Transverse colon (tissue), 4 donors: ENCODE results near the gene DPF3. TPM values are rescaled to one million over a fixed set of nuclear protein-coding genes. Genes with fewer than 3 reads are reported as not detected.

Source experiments
- DNase-seq: peaks from one replicate; pipeline ENCODE4 v3.0.0-alpha.2; 2019
- H3K27ac ChIP-seq, 4 donors: fragments of 200-600 bp; sonication (generic); 2 replicates each; pipeline ENCODE4 v1.5.1; 2016 to 2018; ENCODE audit warnings: inconsistent platforms in 4 of 4
- H3K27me3 ChIP-seq: fragments of 200-600 bp; sonication (generic); 2 replicates; pipeline ENCODE4 v1.5.1; 2017; ENCODE audit warnings: inconsistent platforms
- H3K36me3 ChIP-seq, 4 donors: fragments of 200-600 bp; sonication (generic); 2 replicates each; pipeline ENCODE4 v1.5.1; 2017 to 2019; ENCODE audit warnings: inconsistent platforms in 4 of 4
- H3K4me1 ChIP-seq, 4 donors: fragments of 200-600 bp; sonication (generic); 2 replicates each; pipeline ENCODE4 v1.5.1; 2017 to 2020; ENCODE audit warnings: inconsistent platforms in 4 of 4
- H3K4me3 ChIP-seq, 4 donors: fragments of 200-600 bp; sonication (generic); 1 replicate in 1 of 4; 2 replicates in 3 of 4; pipeline versions ENCODE4 v1.5.1 to v1.6.1; 2017 to 2019; ENCODE audit warnings: inconsistent platforms in 4 of 4
- H3K9me3 ChIP-seq, 2 donors: fragments of 200-600 bp; sonication (generic); 2 replicates each; pipeline ENCODE4 v1.5.1; 2017 to 2019; ENCODE audit warnings: inconsistent platforms in 2 of 2
- CTCF ChIP-seq, 5 experiments: fragments of 200-600 bp in 3 of 5; fragments of 450-650 bp in 2 of 5; sonication (generic) in 3 of 5; IDR thresholded peaks; 1 replicate in 2 of 5; 2 replicates in 3 of 5; pipeline ENCODE4 v1.5.1; 2016 to 2017; ENCODE audit warnings: antibody characterized with exemption in 5 of 5, inconsistent platforms in 3 of 5, mild to moderate bottlenecking in 2 of 5, moderate library complexity in 1 of 5
- EP300 ChIP-seq: sonication (generic); formaldehyde crosslinking; IDR thresholded peaks from one replicate; pipeline ENCODE4 v1.6.1; 2017; ENCODE audit warnings: antibody characterized with exemption, low read depth
- POLR2A ChIP-seq: fragments of 450-650 bp; IDR thresholded peaks from one replicate; pipeline ENCODE4 v1.6.1; 2016; ENCODE audit warnings: antibody characterized with exemption, mild to moderate bottlenecking, moderate library complexity
- POLR2AphosphoS5 ChIP-seq, 3 donors: sonication (generic); formaldehyde crosslinking; IDR thresholded peaks; one replicate each; pipeline ENCODE4 v1.6.1; 2016; ENCODE audit warnings: antibody characterized with exemption in 3 of 3
- WGBS, 2 donors: methylation state at CpG; one replicate each; pipeline ENCODE4 v1.1.5; 2018; ENCODE audit warnings: low coverage in 1 of 2; 5-methylcytosine and 5-hydroxymethylcytosine counted together
- in situ Hi-C, 4 donors: fragments of 200-750 bp; cut with MboI; loops; one replicate each; pipeline versions ENCODE4 v1.15.0 to v1.15.1; 2017; ENCODE audit warnings: low sequenced_read_pairs in 3 of 4, low pct_ligation_motif_present in 1 of 4, low pct_unique_long_range_greater_than_20kb in 1 of 4
- intact Hi-C: fragments of 100-400 bp; cut with DNase I; formaldehyde crosslinking; loops from one replicate; pipeline ENCODE4 v1.15.1; 2023; ENCODE audit warnings: low total_unique reads
- total RNA-seq, 4 donors: library from RNA; depleted of rRNA; stranded (reverse); fragments of >200 nt; gene quantifications; one replicate each; pipeline ENCODE4 v1.1.0, GENCODE V29; 2016

Gene DPF3
- total RNA-seq, 4 donors from 2014 or later = 7.1 to 23.5 (median 10.9) TPM

DNA sequence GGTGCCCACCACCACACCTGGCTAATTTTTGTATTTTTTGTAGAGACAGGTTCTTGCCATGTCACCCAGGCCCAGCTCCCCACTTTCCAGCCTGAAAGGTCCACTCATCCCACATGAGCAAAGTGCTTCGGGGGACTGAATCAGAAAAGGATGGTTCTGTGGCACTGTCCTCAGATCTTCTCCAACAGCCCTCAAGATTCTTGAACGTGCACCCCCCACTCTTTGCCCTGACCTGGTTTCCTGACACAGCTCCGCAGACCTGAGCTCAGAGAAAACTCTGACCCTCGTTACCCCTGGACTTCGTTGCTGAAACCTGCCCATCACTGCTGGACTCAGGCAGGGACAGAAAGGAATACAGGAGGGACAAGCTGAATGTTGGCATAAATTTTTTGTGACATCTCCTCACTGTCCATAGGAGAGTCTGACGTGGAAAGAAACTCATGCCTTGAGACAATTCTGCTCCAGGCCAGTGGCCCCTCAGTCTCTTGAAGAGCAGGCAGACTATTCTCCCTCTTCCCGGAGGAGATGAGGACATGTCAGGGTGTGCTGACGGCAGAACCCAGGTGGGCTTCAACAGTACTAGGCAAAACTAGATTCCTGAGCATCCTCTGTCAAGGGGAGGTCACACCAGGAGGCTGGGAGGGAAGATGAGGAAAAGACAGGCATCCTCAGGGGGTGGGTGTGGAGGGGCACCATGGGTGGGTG lies 149.3 kb downstream of the DPF3 start:
- Histone ChIP-seq H3K4me1 (no peaks in the 10 kb centered on the region), H3K27ac (no peak overlapping the region), H3K36me3 (no peaks in the 10 kb centered on the region), H3K4me3 (no peak overlapping the region), H3K9me3 (no peaks in the 10 kb centered on the region), H3K27me3 (no peaks in the 10 kb centered on the region)
- no peak for DNase-seq
- in situ Hi-C loops (no loop called here), intact Hi-C loops (no loop called here)
- TF ChIP-seq CTCF (IDR thresholded peaks at IDR 0.05) (no peak), EP300 (no peak), POLR2A (no peak), POLR2AphosphoS5 (IDR thresholded peaks at IDR 0.05) (no peak)
- WGBS, 2 donors = 75 to 90% methylated on average over 4 to 8 of the region's 8 CpGs

DNA sequence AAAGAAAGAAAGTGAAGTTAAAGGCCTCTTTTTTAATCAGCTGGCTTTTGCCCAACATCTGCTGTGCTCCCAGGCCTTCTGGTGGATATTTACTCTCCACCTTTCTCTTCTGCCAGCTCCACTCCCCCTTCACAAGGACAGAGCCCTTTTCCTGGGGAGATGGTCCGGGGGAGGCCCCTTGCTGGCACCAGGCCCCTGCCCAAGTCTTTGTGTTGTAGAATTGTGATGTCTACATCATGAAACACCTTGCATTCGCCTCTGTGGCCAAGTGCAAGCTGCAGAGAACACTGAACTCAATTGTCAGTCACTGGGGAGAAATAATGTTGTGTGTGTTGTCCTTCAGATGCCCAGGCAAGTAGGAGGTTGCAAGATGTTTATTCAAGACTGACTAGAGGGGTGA lies 150.3 kb downstream of the DPF3 start:
- DNase-seq = no peak
- intact Hi-C loops (no loop called here), in situ Hi-C loops (no loop called here)
- H3K36me3 ChIP-seq = no peaks in the 10 kb centered on the region
- no peaks in the 10 kb centered on the region for H3K27me3 ChIP-seq
- no peak overlapping the region for H3K4me3 ChIP-seq
- 78% methylated on average over 2 of the region's 2 CpGs; no CpG with 5 or more reads in 1 of the 2 donors for WGBS, 2 donors
- H3K4me1 ChIP-seq = no peaks in the 10 kb centered on the region
- TF ChIP-seq CTCF (IDR thresholded peaks at IDR 0.05) (no peak), EP300 (no peak), POLR2AphosphoS5 (IDR thresholded peaks at IDR 0.05) (no peak), POLR2A (no peak)
- H3K9me3 ChIP-seq = no peaks in the 10 kb centered on the region
- no peak overlapping the region for H3K27ac ChIP-seq

DNA sequence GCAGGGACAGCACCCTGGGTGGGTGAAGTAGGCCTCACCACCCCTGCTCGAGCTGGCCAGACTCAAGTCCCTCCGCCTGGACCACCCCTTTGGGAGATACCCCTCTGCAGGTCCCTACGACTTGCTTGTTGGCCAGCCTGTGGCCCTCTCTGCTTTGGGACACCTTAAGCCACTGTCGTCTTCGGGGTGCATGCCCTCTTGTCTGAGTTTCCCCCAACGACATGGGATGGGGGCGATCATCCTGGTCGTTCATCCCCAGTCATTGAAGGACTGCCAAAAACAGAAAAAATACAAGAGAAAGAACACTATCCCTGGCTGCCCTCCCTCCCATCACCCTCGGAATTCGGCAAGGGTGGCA lies 151.1 kb downstream of the DPF3 start:
- Histone ChIP-seq H3K9me3 (no peaks in the 10 kb centered on the region), H3K36me3 (no peaks in the 10 kb centered on the region), H3K27me3 (no peaks in the 10 kb centered on the region), H3K4me3 (no peak overlapping the region), H3K4me1 (no peaks in the 10 kb centered on the region), H3K27ac (no peak overlapping the region)
- in situ Hi-C loops = no loop called here
- TF ChIP-seq EP300 = no peak
- DNase-seq = no peak
- intact Hi-C loops = no loop called here
- 96 to 100% methylated on average over 1 to 10 of the region's 10 CpGs for WGBS, 2 donors

DNA sequence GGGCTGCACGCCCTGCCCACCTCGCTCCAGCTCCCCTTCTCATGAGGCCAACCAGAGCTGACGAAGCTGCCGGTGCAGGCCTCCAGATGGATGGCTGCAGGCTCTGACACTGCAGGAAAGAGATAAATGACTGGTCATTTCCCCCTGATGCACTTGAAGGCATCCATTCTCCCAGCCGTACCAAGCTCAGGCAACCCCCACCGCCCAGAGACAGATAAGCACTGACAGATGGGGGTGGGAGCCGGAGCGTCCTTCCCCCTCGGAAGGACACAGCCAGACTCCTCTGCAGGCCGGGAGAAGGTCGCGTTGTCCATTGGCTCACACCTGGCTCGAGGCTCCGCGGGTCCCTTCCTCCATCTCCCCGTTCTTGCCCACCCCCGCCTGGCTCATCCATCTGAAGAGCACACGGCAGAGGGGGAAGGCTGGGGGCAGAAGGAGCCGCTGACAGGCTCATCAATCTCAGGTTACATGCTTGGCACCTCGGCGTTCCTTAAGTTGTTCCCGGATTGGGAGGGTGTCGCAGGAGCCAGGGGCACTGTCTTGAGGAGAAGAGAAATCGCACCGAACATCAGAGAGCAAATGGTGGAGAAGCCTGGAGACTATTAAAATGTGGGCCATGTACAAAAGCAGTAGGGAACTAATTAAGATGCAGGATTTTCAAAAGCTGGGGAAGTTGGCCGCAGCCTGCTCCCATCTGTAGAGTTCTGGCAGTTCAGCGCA lies 151.6 kb downstream of the DPF3 start:
- WGBS, 2 donors = 84 to 100% methylated on average over 2 to 27 of the region's 27 CpGs
- Histone ChIP-seq H3K27ac (no peak overlapping the region), H3K4me3 (no peak overlapping the region), H3K27me3 (no peaks in the 10 kb centered on the region), H3K9me3 (no peaks in the 10 kb centered on the region), H3K4me1 (no peaks in the 10 kb centered on the region), H3K36me3 (no peaks in the 10 kb centered on the region)
- in situ Hi-C loops = no loop called here
- intact Hi-C loops = no loop called here
- TF ChIP-seq POLR2A = no peak
- TF ChIP-seq CTCF (IDR thresholded peaks at IDR 0.05) = no peak
- DNase-seq = no peak

- Histone ChIP-seq H3K9me3 (no peaks in the 10 kb centered on the region), H3K36me3 (no peaks in the 10 kb centered on the region), H3K27ac (no peak overlapping the region), H3K4me1 (no peaks in the 10 kb centered on the region), H3K27me3 (no peaks in the 10 kb centered on the region), H3K4me3 (no peak overlapping the region)
- no peak for TF ChIP-seq EP300
- TF ChIP-seq POLR2A = no peak
- TF ChIP-seq CTCF (IDR thresholded peaks at IDR 0.05) = no peak
- TF ChIP-seq POLR2AphosphoS5 (IDR thresholded peaks at IDR 0.05) = no peak
- in situ Hi-C loops = no loop called here
- DNase-seq = no peak
- intact Hi-C loops = no loop called here
- WGBS, 2 donors = 90% methylated on average over 8 of the region's 8 CpGs; no CpG with 5 or more reads in 1 of the 2 donors
Observed at GRCh38 chr14:72741826-72742117, 152.1 kb downstream of the DPF3 start.
